K562 (cell line): ENCODE data around the gene FAM118B. TPM values are rescaled to one million over a fixed set of nuclear protein-coding genes. Genes with fewer than 3 reads are reported as not detected.

ENCODE experiments used
- ATAC-seq: fragments of 200-7000 bp; cut with Tn5 transposase; 3 replicates; pipeline ENCODE4 v1.9.1; 2020; ENCODE audit warnings: moderate library complexity
- BruUV-seq: library from RNA; stranded (reverse); fragments of 400-500 nt; replicated peaks from 2 replicates; lab custom pipeline; 2021; lab: Mats Ljungman, UMichigan
- CTCF ChIA-PET: fragments of 300-600 bp; formaldehyde crosslinking; extraction: SDS; loops from one replicate; lab custom pipeline; 2021; ENCODE audit warnings: low intra/inter-chr PET ratio; lab: Yijun Ruan, JAX
- POLR2A ChIA-PET: fragments of 300-600, 350-650 bp; sonication (Branson Sonifier 250); formaldehyde crosslinking; extraction: SDS; loops from one replicate; lab custom pipeline; 2021; ENCODE audit warnings: antibody characterized with exemption, inconsistent platforms; lab: Yijun Ruan, JAX
- DNase-seq, 4 experiments: peaks; one replicate each; pipeline versions ENCODE4 v3.0.0 to v3.0.0-alpha.2; 2011 to 2018; ENCODE audit warnings: low spot score in 3 of 4, mixed read lengths in 3 of 4; ENCODE audit errors: extremely low read depth in 1 of 4
- FAIRE-seq: peaks from 2 replicates; lab custom pipeline; 2011; peaks lifted over from hg19 to GRCh38; lab: Jason Lieb, UNC
- H2AFZ ChIP-seq: 2 replicates; pipeline ENCODE4 v1.6.0; 2011; ENCODE audit warnings: low read depth, low read length, control low read depth, inconsistent platforms
- H3K27ac ChIP-seq: fragments of 200-600 bp; 3 replicates; pipeline ENCODE4 v1.8.0; 2011; ENCODE audit warnings: low read depth, mild to moderate bottlenecking, control low read depth, inconsistent platforms, low read length, moderate library complexity, mixed read lengths; ENCODE audit errors: extremely low read depth
- H3K27me3 ChIP-seq, 2 experiments: fragments of 300-600 bp in 1 of 2; 2 replicates in 1 of 2; 3 replicates in 1 of 2; pipeline versions ENCODE4 v1.6.0 to v1.8.0; 2011; ENCODE audit warnings: inconsistent platforms in 2 of 2, low read length in 2 of 2, mild to moderate bottlenecking in 1 of 2, mixed read lengths in 1 of 2, moderate library complexity in 1 of 2; ENCODE audit not compliant: control insufficient read depth in 2 of 2, insufficient read depth in 2 of 2
- H3K36me3 ChIP-seq: fragments of 300-600 bp; 3 replicates; pipeline ENCODE4 v1.8.0; 2011; ENCODE audit warnings: mild to moderate bottlenecking, low read length, inconsistent platforms; ENCODE audit not compliant: control insufficient read depth, insufficient read depth
- H3K4me1 ChIP-seq, 2 experiments: fragments of 200-600 bp in 1 of 2; replicated peaks in 1 of 2; 2 replicates in 1 of 2; 3 replicates in 1 of 2; pipeline versions ENCODE4 v1.5.1 to v1.8.0; 2011; ENCODE audit warnings: inconsistent platforms in 2 of 2, low read length in 2 of 2, mild to moderate bottlenecking in 1 of 2, mixed read lengths in 1 of 2, moderate library complexity in 1 of 2; ENCODE audit not compliant: control insufficient read depth in 2 of 2, insufficient read depth in 2 of 2
- H3K4me2 ChIP-seq: 2 replicates; pipeline ENCODE4 v1.6.1; 2011; ENCODE audit warnings: low read length, control low read depth, inconsistent platforms, mixed read lengths; ENCODE audit not compliant: insufficient read depth
- H3K4me3 ChIP-seq: fragments of 200-600 bp; sonication (generic), shearing (Covaris generic); 2 replicates; pipeline ENCODE4 v1.5.1; 2016; ENCODE audit warnings: control low read depth, inconsistent platforms
- H3K79me2 ChIP-seq: fragments of 200-600 bp; 3 replicates; pipeline ENCODE4 v1.8.0; 2011; ENCODE audit warnings: low read length, inconsistent platforms; ENCODE audit not compliant: control insufficient read depth, insufficient read depth
- H3K9ac ChIP-seq, 2 experiments: 2 replicates each; pipeline versions ENCODE4 v1.6.0 to v1.6.1; 2011; ENCODE audit warnings: low read depth in 2 of 2, low read length in 2 of 2, control low read depth in 1 of 2, inconsistent platforms in 1 of 2, mild to moderate bottlenecking in 1 of 2, mixed read lengths in 1 of 2; ENCODE audit not compliant: insufficient read depth in 1 of 2
- H3K9me1 ChIP-seq: one replicate; pipeline ENCODE4 v1.6.0; 2011; ENCODE audit warnings: inconsistent platforms, mild to moderate bottlenecking, low read length, moderate library complexity; ENCODE audit not compliant: control insufficient read depth, insufficient read depth
- H3K9me3 ChIP-seq: replicated peaks from 2 replicates; pipeline ENCODE4 v1.5.1; 2011; ENCODE audit warnings: low read depth, low read length, inconsistent platforms; ENCODE audit not compliant: control insufficient read depth, insufficient read depth
- H4K20me1 ChIP-seq: replicated peaks from 2 replicates; pipeline ENCODE4 v1.6.1; 2011; ENCODE audit warnings: low read length, inconsistent platforms, mixed read lengths; ENCODE audit not compliant: control insufficient read depth, insufficient read depth
- BACH1 ChIP-seq: fragments of 200-800 bp; sonication (Bioruptor generic); IDR thresholded peaks from 2 replicates; pipeline ENCODE4 v1.6.1; 2016; ENCODE audit warnings: missing genetic modification characterization, missing compliant biosample characterization
- CBFA2T3 ChIP-seq: fragments of 450-650 bp; IDR thresholded peaks from 2 replicates; pipeline ENCODE4 v1.6.1; 2017
- EP300 ChIP-seq: IDR thresholded peaks from 2 replicates; pipeline ENCODE4 v1.6.1; 2012; ENCODE audit warnings: low read length, improper control_type of control experiment
- ETS2 ChIP-seq: IDR thresholded peaks from 2 replicates; pipeline ENCODE4 v1.6.1; 2016; ENCODE audit warnings: borderline replicate concordance, missing genetic modification characterization, mild to moderate bottlenecking, moderate library complexity, missing compliant biosample characterization; ENCODE audit not compliant: poor library complexity, severe bottlenecking
- ETV6 ChIP-seq, 3 experiments: fragments of 150-350 bp in 1 of 3; sonication (generic) in 1 of 3; formaldehyde crosslinking in 1 of 3; IDR thresholded peaks; 2 replicates each; pipeline versions ENCODE4 v1.6.1 to v1.8.0; 2014 to 2022; ENCODE audit warnings: borderline replicate concordance in 2 of 3, low read depth in 2 of 3, antibody characterized with exemption in 1 of 3, low read length in 1 of 3, mild to moderate bottlenecking in 1 of 3, missing genetic modification reagents in 1 of 3
- GATAD2B ChIP-seq: fragments of 450-650 bp; IDR thresholded peaks from 2 replicates; pipeline ENCODE4 v1.6.1; 2017; ENCODE audit warnings: mild to moderate bottlenecking, borderline replicate concordance
- KLF13 ChIP-seq: fragments of 450-650 bp; IDR thresholded peaks from 2 replicates; pipeline ENCODE4 v1.6.1; 2016; ENCODE audit warnings: missing genetic modification characterization, low read depth, mild to moderate bottlenecking, missing compliant biosample characterization, moderate library complexity, borderline replicate concordance
- POLR3G ChIP-seq: IDR thresholded peaks from 2 replicates; pipeline ENCODE4 v1.6.1; 2011; ENCODE audit not compliant: insufficient read length, insufficient replicate concordance; ENCODE audit errors: extremely low read depth
- SMC3 ChIP-seq: conservative IDR thresholded peaks from 2 replicates; pipeline ENCODE4 v1.6.1; 2011; ENCODE audit warnings: low read depth, low read length, improper control_type of control experiment; ENCODE audit not compliant: insufficient read depth
- TEAD2 ChIP-seq: fragments of 450-650 bp; IDR thresholded peaks from 2 replicates; pipeline ENCODE4 v1.6.1; 2016; ENCODE audit warnings: missing genetic modification characterization, control low read depth, missing compliant biosample characterization
- TGIF2 ChIP-seq: sonication (generic); formaldehyde crosslinking; IDR thresholded peaks from 2 replicates; pipeline ENCODE4 v1.8.1; 2022; ENCODE audit warnings: mild to moderate bottlenecking, missing genetic modification reagents, moderate library complexity
- WGBS: fragments of 100-300 bp; shearing (Covaris generic); methylation state at CpG from one replicate; pipeline ENCODE4 v1.1.6; 2016; ENCODE audit warnings: low coverage, mixed read lengths; ENCODE audit not compliant: insufficient coverage; ENCODE audit errors: missing lambda C conversion rate; 5-methylcytosine and 5-hydroxymethylcytosine counted together
- in situ Hi-C: fragments of 300-500 bp; cut with MboI; formaldehyde crosslinking; loops from 4 replicates; pipeline ENCODE4 v1.15.0; 2018; ENCODE audit warnings: inconsistent platforms, mixed read lengths
- intact Hi-C: fragments of 100-400 bp; cut with micrococcal nuclease; formaldehyde crosslinking; loops from 2 replicates; pipeline ENCODE4 v1.14.2; 2022
- polyA plus RNA-seq, 8 experiments: library from polyadenylated mRNA; depleted of rRNA in 4 of 8; stranded (reverse) in 5 of 8; unstranded in 3 of 8; fragments of >200 nt; fragmentation: Nextera tagmentation in 2 of 8; fragmentation: Illumina TruSeq in 1 of 8; extraction: Ambion mirVana in 2 of 8; extraction: Trizol in 1 of 8; gene quantifications; 2 replicates each; pipeline versions ENCODE4 v1.2.1 to v1.2.3, GENCODE V29; 2011 to 2014; ENCODE audit warnings: inconsistent platforms in 1 of 8, missing spikeins in 1 of 8
- total RNA-seq, 7 experiments: library from RNA; depleted of rRNA in 6 of 7; stranded (reverse); fragments of >200 nt in 6 of 7; fragmentation: Illumina TruSeq in 2 of 7; extraction: Trizol in 2 of 7; gene quantifications; 2 replicates each; pipeline versions ENCODE4 v1.2.1 to v1.2.3, GENCODE V29; 2011 to 2021; ENCODE audit warnings: low replicate concordance in 1 of 7
- TF ChIP-seq, protein P1 (sequence below), 2 experiments: IDR thresholded peaks; 2 replicates each; pipeline ENCODE4 v1.6.1; 2011; ENCODE audit warnings: borderline replicate concordance in 1 of 2, control low read depth in 1 of 2, low read depth in 1 of 2, low read length in 1 of 2, mild to moderate bottlenecking in 1 of 2, mixed read lengths in 1 of 2, moderate library complexity in 1 of 2; ENCODE audit not compliant: insufficient read depth in 1 of 2, insufficient read length in 1 of 2, poor library complexity in 1 of 2, severe bottlenecking in 1 of 2; ENCODE audit errors: extremely low read depth in 1 of 2

FAM118B gene
- total and polyA plus RNA-seq, 9 of the 15 experiments (the other 6 are each of a cell fraction or from before 2014, with no cell fraction given), result 12.0 to 49.0 (median 22.1) TPM

DNA sequence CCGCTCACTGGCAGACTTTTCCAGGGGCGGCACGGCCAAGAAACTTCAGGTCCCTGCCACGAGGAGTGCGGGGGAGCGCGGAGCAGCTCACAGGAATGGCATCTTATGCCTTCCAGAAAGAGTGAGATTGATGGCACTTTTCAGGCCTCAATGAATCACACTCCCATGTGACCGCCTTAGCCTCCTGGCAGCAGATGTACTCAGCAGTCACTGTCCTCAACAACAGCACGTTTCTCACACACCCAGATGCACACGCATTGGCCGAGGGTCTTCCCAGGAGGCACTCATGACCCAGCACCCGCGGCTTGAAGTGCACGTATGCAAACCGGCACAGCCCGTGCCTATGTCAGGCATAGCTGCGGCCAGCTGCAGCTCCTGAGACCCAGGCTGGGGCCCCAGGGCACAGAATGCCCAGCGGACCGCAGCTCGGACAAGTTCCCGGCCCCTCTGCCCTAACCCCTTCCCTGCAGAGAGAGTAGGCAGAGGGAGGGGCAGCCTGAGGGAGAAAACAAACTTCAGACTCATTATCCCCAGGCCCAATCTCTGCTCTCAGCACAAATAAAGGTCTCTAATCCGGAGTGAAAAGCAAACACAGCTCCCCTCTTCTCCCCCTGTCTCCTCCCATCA is 48.4 kb upstream of the FAM118B start:
- H3K4me3 ChIP-seq, result no peak overlapping the region
- in situ Hi-C loops, result no loop called here
- H3K9ac ChIP-seq, result peak overlapping the region in 1 of 2 experiments; percentile 13; a peak in 1 of 4 replicates
- H3K4me2 ChIP-seq, result no peak overlapping the region
- H2AFZ ChIP-seq, result no peak overlapping the region
- WGBS, result 0% methylated on average over 14 of the region's 22 CpGs
- no peaks in the 10 kb centered on the region for H3K79me2 ChIP-seq
- H3K9me1 ChIP-seq, result no peaks in the 10 kb centered on the region
- no TSS peak for BruUV-seq
- no peak for FAIRE-seq
- no peak for ATAC-seq
- H3K4me1 ChIP-seq, result peaks cover 4 to 24% of the 10 kb centered on the region in 2 experiments; a peak in 4 of 5 replicates
- peaks cover 8% of the 10 kb centered on the region; the same call in 1 of the 2 replicates for H4K20me1 ChIP-seq
- TF ChIP-seq ETS2 (tag) (no peak), BACH1 (tag) (no peak)
- H3K27ac ChIP-seq, result no peak overlapping the region
- H3K9me3 ChIP-seq, result no peaks in the 10 kb centered on the region
- intact Hi-C loops, result no loop called here
- no peak for DNase-seq
- ChIA-PET CTCF (no interaction called here), POLR2A (no interaction called here)
- no peaks in the 10 kb centered on the region for H3K36me3 ChIP-seq
- H3K27me3 ChIP-seq, result peaks cover 50 to 75% of the 10 kb centered on the region in 2 experiments

GRCh38 chr11:126163779-126164178 is 47.8 kb upstream of the FAM118B start:
- FAIRE-seq (no peak), DNase-seq (no peak), ATAC-seq (no peak)
- CTCF ChIA-PET, result interaction anchor here (0.6 kb wide), 1 partner anchor 96 kb away, joined by 3 read pairs; no protein-coding TSS in a partner anchor
- POLR2A ChIA-PET, result interaction anchor here (0.7 kb wide), 1 partner anchor 142 kb away, joined by 4 read pairs; no protein-coding TSS in a partner anchor
- H3K9me3 ChIP-seq, result no peaks in the 10 kb centered on the region
- intact Hi-C loops, result no loop called here
- no peaks in the 10 kb centered on the region for H3K36me3 ChIP-seq
- TF ChIP-seq EP300, result no peak
- no peak for TF ChIP-seq CBFA2T3
- no peak for TF ChIP-seq GATAD2B
- no peak for TF ChIP-seq ETV6 (IDR thresholded peaks at IDR 0.05; ENCODE audit: borderline replicate concordance in 1 of 2, low read depth in 2 of 2, low read length in 1 of 2)
- TF ChIP-seq ETV6 (CRISPR knock-in tag; IDR thresholded peaks at IDR 0.05; ENCODE audit: borderline replicate concordance), result no peak
- no peak for TF ChIP-seq POLR3G
- TF ChIP-seq, protein P1, sequence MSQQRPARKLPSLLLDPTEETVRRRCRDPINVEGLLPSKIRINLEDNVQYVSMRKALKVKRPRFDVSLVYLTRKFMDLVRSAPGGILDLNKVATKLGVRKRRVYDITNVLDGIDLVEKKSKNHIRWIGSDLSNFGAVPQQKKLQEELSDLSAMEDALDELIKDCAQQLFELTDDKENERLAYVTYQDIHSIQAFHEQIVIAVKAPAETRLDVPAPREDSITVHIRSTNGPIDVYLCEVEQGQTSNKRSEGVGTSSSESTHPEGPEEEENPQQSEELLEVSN (IDR thresholded peaks at IDR 0.05; ENCODE audit: borderline replicate concordance in 1 of 2, extremely low read depth in 1 of 2, insufficient read depth in 1 of 2, insufficient read length in 1 of 2, low read depth in 1 of 2, low read length in 1 of 2, poor library complexity in 1 of 2, severe bottlenecking in 1 of 2), result no peak
- TF ChIP-seq TGIF2 (CRISPR knock-in tag), result no peak
- TF ChIP-seq KLF13 (tag), result no peak
- TF ChIP-seq TEAD2 (tag), result no peak
- TF ChIP-seq SMC3, result no peak
- peaks cover 5% of the 10 kb centered on the region; the same call in 1 of the 2 replicates for H4K20me1 ChIP-seq
- H3K4me3 ChIP-seq, result no peak overlapping the region
- no TSS peak for BruUV-seq
- H3K27ac ChIP-seq, result no peak overlapping the region
- H3K9ac ChIP-seq, result no peak overlapping the region
- no peaks in the 10 kb centered on the region for H3K9me1 ChIP-seq
- WGBS, result 3% methylated on average over 9 of the region's 9 CpGs
- peaks cover 4 to 24% of the 10 kb centered on the region in 2 experiments; a peak in 4 of 5 replicates for H3K4me1 ChIP-seq
- no peak overlapping the region for H3K4me2 ChIP-seq
- peaks cover 47 to 70% of the 10 kb centered on the region in 2 experiments for H3K27me3 ChIP-seq
- no peaks in the 10 kb centered on the region for H3K79me2 ChIP-seq
- in situ Hi-C loops, result no loop called here
- H2AFZ ChIP-seq, result no peak overlapping the region
